ENCODE results near the gene TRIP12. TPM values are rescaled to one million over a fixed set of nuclear protein-coding genes. Genes with fewer than 3 reads are reported as not detected.

The TRIP12 gene
- polyA plus RNA-seq, 1 of the 3 experiments (the other 2 are of a cell fraction), result 30.3 TPM

DNA sequence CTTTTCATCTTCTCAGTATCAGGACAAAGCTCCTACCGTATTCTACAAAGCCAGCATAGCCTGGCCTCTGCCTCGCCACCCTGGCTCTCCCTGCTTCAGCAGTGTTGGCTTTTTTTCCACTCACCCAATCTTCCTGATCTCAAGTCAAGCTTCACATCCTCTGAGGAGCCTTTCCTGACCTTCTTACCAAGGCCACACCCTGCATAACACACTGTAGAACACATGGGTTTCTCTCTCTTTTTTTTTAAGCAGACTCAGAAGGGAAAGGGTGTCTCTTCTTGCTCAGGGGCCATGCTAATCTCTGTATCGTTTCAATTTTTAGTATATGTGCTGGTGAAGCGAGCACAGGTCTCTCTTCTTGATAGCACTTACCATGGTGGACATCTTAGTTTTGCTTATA, 15.7 kb upstream of the TRIP12 start:
- Histone ChIP-seq H3K4me1 (ENCODE audit: control insufficient read depth in 1 of 2, insufficient read depth in 2 of 2, low read depth in 1 of 2, low read length in 1 of 2) (no peaks in the 10 kb centered on the region), H4K20me1 (ENCODE audit: insufficient read depth) (no peaks in the 10 kb centered on the region), H3K9me2 (no peaks in the 10 kb centered on the region), H3K4me3 (ENCODE audit: low read depth in 2 of 2, low read length in 1 of 2) (no peak overlapping the region), H3K4me2 (no peak overlapping the region), H3K36me3 (replicated peaks in 1 of 2; ENCODE audit: control insufficient read depth in 1 of 2, insufficient read depth in 2 of 2, low read length in 1 of 2) (peaks cover 0 to 5% of the 10 kb centered on the region in 2 experiments), H2AFZ (ENCODE audit: low read depth) (no peak overlapping the region), H3K27me3 (ENCODE audit: insufficient read depth) (no peaks in the 10 kb centered on the region), H3K27ac (ENCODE audit: low read depth in 2 of 2, low read length in 1 of 2) (no peak overlapping the region), H3K79me2 (ENCODE audit: insufficient read depth) (no peaks in the 10 kb centered on the region; the same call in 1 of the 2 replicates), H3F3A (replicated peaks; ENCODE audit: insufficient read depth) (peaks cover 4% of the 10 kb centered on the region), H3K9ac (no peak overlapping the region), H3K9me3 (no peaks in the 10 kb centered on the region)
- ChIA-PET POLR2A (no interaction called here), CTCF (interaction anchor here (0.7 kb wide), 1 partner anchor 506 kb away, joined by 5 read pairs; no protein-coding TSS in a partner anchor)
- WGBS (ENCODE audit: low lambda C conversion rate), result 91% methylated on average over 4 of the region's 4 CpGs
- no peak for DNase-seq
- TF ChIP-seq, protein P1, sequence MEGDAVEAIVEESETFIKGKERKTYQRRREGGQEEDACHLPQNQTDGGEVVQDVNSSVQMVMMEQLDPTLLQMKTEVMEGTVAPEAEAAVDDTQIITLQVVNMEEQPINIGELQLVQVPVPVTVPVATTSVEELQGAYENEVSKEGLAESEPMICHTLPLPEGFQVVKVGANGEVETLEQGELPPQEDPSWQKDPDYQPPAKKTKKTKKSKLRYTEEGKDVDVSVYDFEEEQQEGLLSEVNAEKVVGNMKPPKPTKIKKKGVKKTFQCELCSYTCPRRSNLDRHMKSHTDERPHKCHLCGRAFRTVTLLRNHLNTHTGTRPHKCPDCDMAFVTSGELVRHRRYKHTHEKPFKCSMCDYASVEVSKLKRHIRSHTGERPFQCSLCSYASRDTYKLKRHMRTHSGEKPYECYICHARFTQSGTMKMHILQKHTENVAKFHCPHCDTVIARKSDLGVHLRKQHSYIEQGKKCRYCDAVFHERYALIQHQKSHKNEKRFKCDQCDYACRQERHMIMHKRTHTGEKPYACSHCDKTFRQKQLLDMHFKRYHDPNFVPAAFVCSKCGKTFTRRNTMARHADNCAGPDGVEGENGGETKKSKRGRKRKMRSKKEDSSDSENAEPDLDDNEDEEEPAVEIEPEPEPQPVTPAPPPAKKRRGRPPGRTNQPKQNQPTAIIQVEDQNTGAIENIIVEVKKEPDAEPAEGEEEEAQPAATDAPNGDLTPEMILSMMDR (IDR thresholded peaks at IDR 0.05), result no peak
- TF ChIP-seq, protein P2, sequence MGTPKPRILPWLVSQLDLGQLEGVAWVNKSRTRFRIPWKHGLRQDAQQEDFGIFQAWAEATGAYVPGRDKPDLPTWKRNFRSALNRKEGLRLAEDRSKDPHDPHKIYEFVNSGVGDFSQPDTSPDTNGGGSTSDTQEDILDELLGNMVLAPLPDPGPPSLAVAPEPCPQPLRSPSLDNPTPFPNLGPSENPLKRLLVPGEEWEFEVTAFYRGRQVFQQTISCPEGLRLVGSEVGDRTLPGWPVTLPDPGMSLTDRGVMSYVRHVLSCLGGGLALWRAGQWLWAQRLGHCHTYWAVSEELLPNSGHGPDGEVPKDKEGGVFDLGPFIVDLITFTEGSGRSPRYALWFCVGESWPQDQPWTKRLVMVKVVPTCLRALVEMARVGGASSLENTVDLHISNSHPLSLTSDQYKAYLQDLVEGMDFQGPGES (IDR thresholded peaks at IDR 0.05; ENCODE audit: low read depth, low read length), result no peak

DNA sequence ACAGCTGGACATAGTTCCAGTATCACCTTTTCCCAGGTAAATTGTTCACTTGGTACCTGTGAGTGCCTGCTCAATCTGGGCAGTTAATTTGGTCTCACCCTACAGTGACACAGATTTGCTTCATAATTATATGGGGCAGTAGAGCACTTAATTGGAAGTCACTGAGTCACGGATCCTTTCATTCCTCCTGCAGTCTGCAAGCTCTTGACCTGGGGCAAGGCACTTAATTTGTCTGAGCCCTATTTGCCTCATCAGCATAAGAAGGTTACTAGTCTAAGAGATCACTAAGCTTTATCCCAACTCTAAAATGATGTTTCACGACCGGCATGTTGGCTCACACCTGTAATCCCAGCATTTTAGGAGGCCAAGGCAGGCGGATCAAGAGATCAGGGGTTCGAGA, 9.4 kb upstream of the TRIP12 start:
- TF ChIP-seq CHD2 (IDR thresholded peaks at IDR 0.05; ENCODE audit: low read length, partially characterized antibody) (no peak), RXRA (IDR thresholded peaks at IDR 0.05; ENCODE audit: borderline replicate concordance, low read depth) (no peak), SIN3A (IDR thresholded peaks at IDR 0.05; ENCODE audit: borderline replicate concordance, low read depth, low read length) (no peak), RCOR1 (IDR thresholded peaks at IDR 0.05; ENCODE audit: low read length) (no peak), EZH2phosphoT487 (IDR thresholded peaks at IDR 0.05; ENCODE audit: borderline replicate concordance, low read depth) (no peak), GABPA (IDR thresholded peaks at IDR 0.05; ENCODE audit: low read depth) (no peak), FOXM1 (IDR thresholded peaks at IDR 0.05; ENCODE audit: low read depth) (no peak)
- TF ChIP-seq, protein P3, sequence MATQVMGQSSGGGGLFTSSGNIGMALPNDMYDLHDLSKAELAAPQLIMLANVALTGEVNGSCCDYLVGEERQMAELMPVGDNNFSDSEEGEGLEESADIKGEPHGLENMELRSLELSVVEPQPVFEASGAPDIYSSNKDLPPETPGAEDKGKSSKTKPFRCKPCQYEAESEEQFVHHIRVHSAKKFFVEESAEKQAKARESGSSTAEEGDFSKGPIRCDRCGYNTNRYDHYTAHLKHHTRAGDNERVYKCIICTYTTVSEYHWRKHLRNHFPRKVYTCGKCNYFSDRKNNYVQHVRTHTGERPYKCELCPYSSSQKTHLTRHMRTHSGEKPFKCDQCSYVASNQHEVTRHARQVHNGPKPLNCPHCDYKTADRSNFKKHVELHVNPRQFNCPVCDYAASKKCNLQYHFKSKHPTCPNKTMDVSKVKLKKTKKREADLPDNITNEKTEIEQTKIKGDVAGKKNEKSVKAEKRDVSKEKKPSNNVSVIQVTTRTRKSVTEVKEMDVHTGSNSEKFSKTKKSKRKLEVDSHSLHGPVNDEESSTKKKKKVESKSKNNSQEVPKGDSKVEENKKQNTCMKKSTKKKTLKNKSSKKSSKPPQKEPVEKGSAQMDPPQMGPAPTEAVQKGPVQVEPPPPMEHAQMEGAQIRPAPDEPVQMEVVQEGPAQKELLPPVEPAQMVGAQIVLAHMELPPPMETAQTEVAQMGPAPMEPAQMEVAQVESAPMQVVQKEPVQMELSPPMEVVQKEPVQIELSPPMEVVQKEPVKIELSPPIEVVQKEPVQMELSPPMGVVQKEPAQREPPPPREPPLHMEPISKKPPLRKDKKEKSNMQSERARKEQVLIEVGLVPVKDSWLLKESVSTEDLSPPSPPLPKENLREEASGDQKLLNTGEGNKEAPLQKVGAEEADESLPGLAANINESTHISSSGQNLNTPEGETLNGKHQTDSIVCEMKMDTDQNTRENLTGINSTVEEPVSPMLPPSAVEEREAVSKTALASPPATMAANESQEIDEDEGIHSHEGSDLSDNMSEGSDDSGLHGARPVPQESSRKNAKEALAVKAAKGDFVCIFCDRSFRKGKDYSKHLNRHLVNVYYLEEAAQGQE (IDR thresholded peaks at IDR 0.05; ENCODE audit: low read depth, low read length), result no peak
- TF ChIP-seq, protein P2 (IDR thresholded peaks at IDR 0.05; ENCODE audit: low read depth, low read length), result no peak

More for the DNA sequence above, 9.4 kb upstream of the TRIP12 start:
- Histone ChIP-seq H3K4me2 (no peak overlapping the region), H3F3A (replicated peaks; ENCODE audit: insufficient read depth) (peaks cover 21% of the 10 kb centered on the region), H3K9ac (no peak overlapping the region), H2AFZ (ENCODE audit: low read depth) (no peak overlapping the region), H3K79me2 (ENCODE audit: insufficient read depth) (peaks cover 41% of the 10 kb centered on the region), H3K9me3 (no peaks in the 10 kb centered on the region), H3K4me1 (ENCODE audit: control insufficient read depth in 1 of 2, insufficient read depth in 2 of 2, low read depth in 1 of 2, low read length in 1 of 2) (peaks cover 0 to 20% of the 10 kb centered on the region in 2 experiments; a peak in 1 of 4 replicates), H4K20me1 (ENCODE audit: insufficient read depth) (peaks cover 13% of the 10 kb centered on the region; the same call in 1 of the 2 replicates), H3K27me3 (ENCODE audit: insufficient read depth) (no peaks in the 10 kb centered on the region), H3K27ac (ENCODE audit: low read depth in 2 of 2, low read length in 1 of 2) (no peak overlapping the region), H3K9me2 (no peaks in the 10 kb centered on the region), H3K4me3 (ENCODE audit: low read depth in 2 of 2, low read length in 1 of 2) (no peak overlapping the region), H3K36me3 (replicated peaks in 1 of 2; ENCODE audit: control insufficient read depth in 1 of 2, insufficient read depth in 2 of 2, low read length in 1 of 2) (peaks cover 0 to 8% of the 10 kb centered on the region in 2 experiments)
- ChIA-PET CTCF (interaction anchor here (1.3 kb wide), 1 partner anchor 136 kb away, joined by 3 read pairs; no protein-coding TSS in a partner anchor), POLR2A (interaction anchor here (1.1 kb wide), 1 partner anchor 10 kb away, joined by 3 read pairs; the partner anchor contains the start of gene TRIP12)
- DNase-seq, result no peak
- WGBS (ENCODE audit: low lambda C conversion rate), result 96% methylated on average over 5 of the region's 5 CpGs

All from SK-N-SH (cell line).